A549 treated with GW870086 at 1 μM for 4 hours (cell line): ENCODE data around the gene TRIOBP. TPM values are rescaled to one million over a fixed set of nuclear protein-coding genes. Genes with fewer than 3 reads are reported as not detected.

ENCODE experiments used
- total RNA-seq: library from RNA; stranded (reverse); fragments of 200-300 nt; extraction: Qiagen RNA extraction; gene quantifications from 5 replicates; pipeline ENCODE4 v1.2.3, GENCODE V29; 2022; ENCODE audit warnings: low read depth

Gene TRIOBP
- 23.8 to 36.2 TPM (median 34.0 TPM) in 5 replicates for total RNA-seq

GRCh38 chr22:37696657-37697537 lies at the start of gene TRIOBP:
Gene TRIOBP (plus strand): TSS chr22:37697048. CDS start chr22:37701366, 4,318 bp downstream.

GRCh38 chr22:37658133-37659065 lies 38.4 kb upstream of the TRIOBP start, which contains the start of gene PDXP:
Gene PDXP (plus strand): TSS chr22:37658723. CDS start chr22:37658783, 60 bp downstream.

GRCh38 chr22:37674951-37675929 lies 21.6 kb upstream of the TRIOBP start, which contains the start of gene LGALS1:
Gene LGALS1 (plus strand): TSS chr22:37675636. CDS start chr22:37675703, 67 bp downstream.

GRCh38 chr22:37686002-37686982 lies 10.6 kb upstream of the TRIOBP start, which contains the start of gene NOL12:
Gene NOL12 (plus strand): TSS chr22:37686343. CDS start chr22:37686393, 50 bp downstream.

GRCh38 chr22:37807410-37808293 lies 110.8 kb downstream of the TRIOBP start, which contains the start of gene GCAT:
Gene GCAT (plus strand): TSS chr22:37807934. CDS start chr22:37807968, 34 bp downstream.

GRCh38 chr22:37823134-37823985 lies 126.5 kb downstream of the TRIOBP start, which contains the start of gene GALR3:
Gene GALR3 (plus strand): TSS chr22:37823382. CDS start chr22:37823407, 25 bp downstream.

Other genes starting within 250 kb of the TRIOBP start
- 2.2 to 2.5 TPM (median 2.3 TPM) in 5 replicates for gene MFNG, start 210.7 kb upstream of the TRIOBP start, total RNA-seq
- gene CARD10, start 177.6 kb upstream of the TRIOBP start, total RNA-seq = 30.4 to 40.6 TPM (median 38.7 TPM) in 5 replicates
- gene CDC42EP1, start 136.6 kb upstream of the TRIOBP start, total RNA-seq = 25.8 to 35.9 TPM (median 33.4 TPM) in 5 replicates
- gene LGALS2, start 117.0 kb upstream of the TRIOBP start, total RNA-seq = 0.25 TPM in 1 of 5 replicates, not detected in the others
- 18.0 to 24.8 TPM (median 22.4 TPM) in 5 replicates for gene GGA1, start 88.2 kb upstream of the TRIOBP start, total RNA-seq
- 1.3 to 2.8 TPM (median 2.2 TPM) in 5 replicates for gene SH3BP1, start 57.4 kb upstream of the TRIOBP start, total RNA-seq
- 14.3 to 18.5 TPM (median 17.2 TPM) in 5 replicates for gene PDXP, start 38.3 kb upstream of the TRIOBP start, total RNA-seq
- gene LGALS1, start 21.4 kb upstream of the TRIOBP start, total RNA-seq = 1,260 to 1,466 TPM (median 1,297 TPM) in 5 replicates
- gene NOL12, start 10.7 kb upstream of the TRIOBP start, total RNA-seq = 25.7 to 27.6 TPM (median 26.2 TPM) in 5 replicates
- gene GCAT, start 110.9 kb downstream of the TRIOBP start, total RNA-seq = 2.4 to 4.4 TPM (median 3.1 TPM) in 5 replicates
- gene GALR3, start 126.3 kb downstream of the TRIOBP start, total RNA-seq = not detected in 5 replicates
- 16.1 to 23.5 TPM (median 21.5 TPM) in 5 replicates for gene ANKRD54, start 147.3 kb downstream of the TRIOBP start, total RNA-seq
- 262 to 297 TPM (median 281 TPM) in 5 replicates for gene EIF3L, start 152.4 kb downstream of the TRIOBP start, total RNA-seq
- 15.2 to 20.4 TPM (median 20.0 TPM) in 5 replicates for gene MICALL1, start 209.2 kb downstream of the TRIOBP start, total RNA-seq